Panc1 (cell line): ENCODE measurements around the gene PDE11A.

ENCODE experiments used
- POLR2AphosphoS5 ChIP-seq: IDR thresholded peaks from 2 replicates; pipeline ENCODE4 v1.6.1; 2012; ENCODE audit warnings: mild to moderate bottlenecking, low read depth, low read length, moderate library complexity
- TCF7L2 ChIP-seq: IDR thresholded peaks from 2 replicates; pipeline ENCODE4 v1.6.1; 2011; ENCODE audit warnings: mild to moderate bottlenecking, low read depth, low read length, inconsistent platforms
- TF ChIP-seq, protein P1 (sequence below): fragments of 450-650 bp; IDR thresholded peaks from 2 replicates; pipeline ENCODE4 v1.5.1; 2017; ENCODE audit warnings: mild to moderate bottlenecking

DNA sequence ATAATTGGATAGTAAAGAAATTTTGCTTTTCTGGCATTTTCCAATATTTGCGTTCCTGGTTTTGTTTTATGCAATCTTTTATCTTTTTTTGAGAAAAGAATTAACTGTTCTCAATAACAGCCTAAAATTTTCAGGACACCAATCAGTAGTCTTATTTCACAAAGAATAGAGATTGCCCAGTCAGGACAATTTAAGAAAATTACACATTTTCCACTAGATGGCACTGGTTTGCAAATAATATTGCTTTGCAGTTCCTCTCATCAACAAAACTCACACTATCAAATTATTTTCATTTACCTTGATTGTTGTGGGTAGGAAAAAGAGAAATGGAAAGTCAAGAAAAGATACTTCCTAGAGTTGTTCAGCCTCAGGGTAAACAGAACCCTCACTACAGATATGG is 37.2 kb upstream of the PDE11A start:
- TF ChIP-seq, protein P1, sequence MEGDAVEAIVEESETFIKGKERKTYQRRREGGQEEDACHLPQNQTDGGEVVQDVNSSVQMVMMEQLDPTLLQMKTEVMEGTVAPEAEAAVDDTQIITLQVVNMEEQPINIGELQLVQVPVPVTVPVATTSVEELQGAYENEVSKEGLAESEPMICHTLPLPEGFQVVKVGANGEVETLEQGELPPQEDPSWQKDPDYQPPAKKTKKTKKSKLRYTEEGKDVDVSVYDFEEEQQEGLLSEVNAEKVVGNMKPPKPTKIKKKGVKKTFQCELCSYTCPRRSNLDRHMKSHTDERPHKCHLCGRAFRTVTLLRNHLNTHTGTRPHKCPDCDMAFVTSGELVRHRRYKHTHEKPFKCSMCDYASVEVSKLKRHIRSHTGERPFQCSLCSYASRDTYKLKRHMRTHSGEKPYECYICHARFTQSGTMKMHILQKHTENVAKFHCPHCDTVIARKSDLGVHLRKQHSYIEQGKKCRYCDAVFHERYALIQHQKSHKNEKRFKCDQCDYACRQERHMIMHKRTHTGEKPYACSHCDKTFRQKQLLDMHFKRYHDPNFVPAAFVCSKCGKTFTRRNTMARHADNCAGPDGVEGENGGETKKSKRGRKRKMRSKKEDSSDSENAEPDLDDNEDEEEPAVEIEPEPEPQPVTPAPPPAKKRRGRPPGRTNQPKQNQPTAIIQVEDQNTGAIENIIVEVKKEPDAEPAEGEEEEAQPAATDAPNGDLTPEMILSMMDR: peak; percentile 66; the same call in 1 of the 2 replicates
- TF ChIP-seq POLR2AphosphoS5 (no peak), TCF7L2 (no peak)
